OCI-LY1 (cell line): ENCODE measurements around the gene PPFIA1.
"Not testable (repeated sequence)": the region's sequence is repeated elsewhere in the genome, so short reads cannot be mapped to it uniquely, and the experiment has no call there.

Experiments used
- H2AFZ ChIP-seq: fragments of 200-600 bp; sonication (generic), shearing (Covaris generic); 2 replicates; pipeline ENCODE4 v1.6.0; 2014; ENCODE audit warnings: antibody characterized with exemption, mild to moderate bottlenecking, low read length
- H3F3A ChIP-seq: fragments of 200-600 bp; sonication (generic), shearing (Covaris generic); 2 replicates; pipeline ENCODE4 v1.6.0; 2014; ENCODE audit warnings: mild to moderate bottlenecking, antibody characterized with exemption, low read length, moderate library complexity; ENCODE audit not compliant: insufficient read depth
- H3K27ac ChIP-seq: fragments of 200-600 bp; sonication (generic); 2 replicates; pipeline ENCODE4 v1.5.1; 2014; ENCODE audit warnings: low read length, mixed run types, mild to moderate bottlenecking, low read depth; ENCODE audit not compliant: poor library complexity, severe bottlenecking
- H3K27me3 ChIP-seq: fragments of 200-600 bp; sonication (generic); 2 replicates; pipeline ENCODE4 v1.6.0; 2014; ENCODE audit warnings: antibody characterized with exemption, mild to moderate bottlenecking, low read length, moderate library complexity; ENCODE audit not compliant: insufficient read depth
- H3K36me3 ChIP-seq: fragments of 200-600 bp; sonication (generic); 2 replicates; pipeline ENCODE4 v1.6.1; 2014; ENCODE audit warnings: mild to moderate bottlenecking, antibody characterized with exemption, low read length, moderate library complexity, mixed read lengths; ENCODE audit not compliant: insufficient read depth
- H3K4me1 ChIP-seq: fragments of 200-600 bp; sonication (generic); 2 replicates; pipeline ENCODE4 v1.5.1; 2014; ENCODE audit warnings: mild to moderate bottlenecking, low read length, moderate library complexity; ENCODE audit not compliant: insufficient read depth, severe bottlenecking
- H3K4me2 ChIP-seq: fragments of 200-600 bp; sonication (generic), shearing (Covaris generic); 2 replicates; pipeline ENCODE4 v1.6.1; 2014; ENCODE audit warnings: low read length
- H3K4me3 ChIP-seq: fragments of 200-600 bp; sonication (generic); 2 replicates; pipeline ENCODE4 v1.5.1; 2014; ENCODE audit warnings: low read length, low read depth, mild to moderate bottlenecking, mixed read lengths; ENCODE audit not compliant: poor library complexity, severe bottlenecking
- H3K79me2 ChIP-seq: fragments of 200-600 bp; shearing (Covaris generic); 2 replicates; pipeline ENCODE4 v1.6.1; 2016; ENCODE audit warnings: mixed run types, low read length, mixed read lengths; ENCODE audit not compliant: insufficient read depth
- H3K9ac ChIP-seq: fragments of 200-600 bp; sonication (generic), shearing (Covaris generic); 2 replicates; pipeline ENCODE4 v1.6.1; 2014; ENCODE audit warnings: mild to moderate bottlenecking, low read length, mixed read lengths
- H3K9me2 ChIP-seq: fragments of 200-600 bp; sonication (generic), shearing (Covaris generic); 2 replicates; pipeline ENCODE4 v1.6.1; 2014; ENCODE audit warnings: low read depth, mild to moderate bottlenecking, low read length, mixed read lengths
- H3K9me3 ChIP-seq: fragments of 200-600 bp; shearing (Covaris generic); 2 replicates; pipeline ENCODE4 v1.6.1; 2014; ENCODE audit warnings: low read length, mixed read lengths
- H4K20me1 ChIP-seq: fragments of 200-600 bp; sonication (generic), shearing (Covaris generic); 2 replicates; pipeline ENCODE4 v1.6.0; 2016; ENCODE audit warnings: mild to moderate bottlenecking, low read length; ENCODE audit not compliant: insufficient read depth
- EZH2 ChIP-seq: fragments of 200-600 bp; sonication (generic), shearing (Covaris generic); IDR thresholded peaks from 2 replicates; pipeline ENCODE4 v1.8.0; 2017; ENCODE audit warnings: borderline replicate concordance, mixed run types, mild to moderate bottlenecking, antibody characterized with exemption, low read length, moderate library complexity, mixed read lengths
- TF ChIP-seq, protein P1 (sequence below): fragments of 200-600 bp; sonication (generic), shearing (Covaris generic); IDR thresholded peaks from 2 replicates; pipeline ENCODE4 v1.5.1; 2017; ENCODE audit warnings: mild to moderate bottlenecking, antibody characterized with exemption, low read length, moderate library complexity, mixed read lengths

PPFIA1 gene

DNA sequence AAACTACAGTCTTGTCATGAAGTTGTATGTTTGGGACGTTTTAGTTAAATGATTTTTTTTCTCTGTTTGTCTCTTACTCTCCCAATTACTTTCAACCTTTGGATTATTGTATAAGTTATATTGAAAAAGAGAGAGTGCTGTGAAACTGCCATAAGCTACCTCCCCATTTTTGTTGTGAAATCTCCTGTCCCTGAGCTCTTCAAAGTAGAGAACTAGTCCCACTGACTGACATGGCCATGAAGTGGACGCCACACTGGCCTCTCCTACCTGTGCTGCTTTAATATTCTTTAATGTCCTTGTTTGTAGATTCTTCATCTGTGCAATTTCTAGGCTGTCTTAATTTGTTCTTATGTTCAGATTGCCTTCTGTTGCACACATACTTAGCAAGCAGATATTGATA is 56.3 kb downstream of the PPFIA1 start:
- no peaks in the 10 kb centered on the region for H3F3A ChIP-seq
- H3K4me3 ChIP-seq: no peak overlapping the region
- no peak overlapping the region for H3K27ac ChIP-seq
- H3K36me3 ChIP-seq: peaks cover 52% of the 10 kb centered on the region
- H2AFZ ChIP-seq: no peak overlapping the region
- no peak for TF ChIP-seq EZH2
- TF ChIP-seq, protein P1, sequence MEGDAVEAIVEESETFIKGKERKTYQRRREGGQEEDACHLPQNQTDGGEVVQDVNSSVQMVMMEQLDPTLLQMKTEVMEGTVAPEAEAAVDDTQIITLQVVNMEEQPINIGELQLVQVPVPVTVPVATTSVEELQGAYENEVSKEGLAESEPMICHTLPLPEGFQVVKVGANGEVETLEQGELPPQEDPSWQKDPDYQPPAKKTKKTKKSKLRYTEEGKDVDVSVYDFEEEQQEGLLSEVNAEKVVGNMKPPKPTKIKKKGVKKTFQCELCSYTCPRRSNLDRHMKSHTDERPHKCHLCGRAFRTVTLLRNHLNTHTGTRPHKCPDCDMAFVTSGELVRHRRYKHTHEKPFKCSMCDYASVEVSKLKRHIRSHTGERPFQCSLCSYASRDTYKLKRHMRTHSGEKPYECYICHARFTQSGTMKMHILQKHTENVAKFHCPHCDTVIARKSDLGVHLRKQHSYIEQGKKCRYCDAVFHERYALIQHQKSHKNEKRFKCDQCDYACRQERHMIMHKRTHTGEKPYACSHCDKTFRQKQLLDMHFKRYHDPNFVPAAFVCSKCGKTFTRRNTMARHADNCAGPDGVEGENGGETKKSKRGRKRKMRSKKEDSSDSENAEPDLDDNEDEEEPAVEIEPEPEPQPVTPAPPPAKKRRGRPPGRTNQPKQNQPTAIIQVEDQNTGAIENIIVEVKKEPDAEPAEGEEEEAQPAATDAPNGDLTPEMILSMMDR: no peak
- no peak overlapping the region for H3K9ac ChIP-seq
- H3K27me3 ChIP-seq: no peaks in the 10 kb centered on the region
- no peaks in the 10 kb centered on the region for H3K9me2 ChIP-seq
- H3K79me2 ChIP-seq: no peaks in the 10 kb centered on the region
- no peaks in the 10 kb centered on the region for H3K9me3 ChIP-seq
- H3K4me2 ChIP-seq: no peak overlapping the region
- H4K20me1 ChIP-seq: no peaks in the 10 kb centered on the region
- H3K4me1 ChIP-seq: peaks cover 4% of the 10 kb centered on the region

GRCh38 chr11:70327717-70328116 is 57.2 kb downstream of the PPFIA1 start:
- H3K27ac ChIP-seq: no peak overlapping the region

GRCh38 chr11:70328556-70328955 is 58.1 kb downstream of the PPFIA1 start:
- Histone ChIP-seq H3K79me2 (no peaks in the 10 kb centered on the region), H4K20me1 (no peaks in the 10 kb centered on the region), H3K4me3 (no peak overlapping the region), H3K36me3 (peaks cover 64% of the 10 kb centered on the region), H3K27ac (no peak overlapping the region), H3K9ac (no peak overlapping the region), H3F3A (no peaks in the 10 kb centered on the region), H3K27me3 (no peaks in the 10 kb centered on the region), H2AFZ (no peak overlapping the region), H3K9me2 (no peaks in the 10 kb centered on the region), H3K4me1 (peaks cover 4% of the 10 kb centered on the region), H3K9me3 (no peaks in the 10 kb centered on the region), H3K4me2 (no peak overlapping the region)
- TF ChIP-seq EZH2: no peak
- TF ChIP-seq, protein P1: no peak

More at GRCh38 chr11:70327717-70328116, 57.2 kb downstream of the PPFIA1 start:
- H2AFZ ChIP-seq: no peak overlapping the region
- H3K79me2 ChIP-seq: no peaks in the 10 kb centered on the region
- peaks cover 57% of the 10 kb centered on the region for H3K36me3 ChIP-seq
- TF ChIP-seq, protein P1: no peak
- TF ChIP-seq EZH2: no peak
- H4K20me1 ChIP-seq: no peaks in the 10 kb centered on the region
- H3K27me3 ChIP-seq: no peaks in the 10 kb centered on the region
- H3K9me3 ChIP-seq: no peaks in the 10 kb centered on the region
- H3K4me3 ChIP-seq: no peak overlapping the region
- no peak overlapping the region for H3K9ac ChIP-seq
- H3K4me1 ChIP-seq: peaks cover 4% of the 10 kb centered on the region
- no peak overlapping the region for H3K4me2 ChIP-seq
- H3K9me2 ChIP-seq: no peaks in the 10 kb centered on the region
- no peaks in the 10 kb centered on the region for H3F3A ChIP-seq

GRCh38 chr11:70331320-70331843 is 60.9 kb downstream of the PPFIA1 start:
- not testable (repeated sequence) for H3K27me3 ChIP-seq, H3K27ac ChIP-seq, H2AFZ ChIP-seq, H3F3A ChIP-seq, H3K79me2 ChIP-seq, H3K4me1 ChIP-seq, H3K4me3 ChIP-seq, H3K9me3 ChIP-seq, H4K20me1 ChIP-seq, H3K4me2 ChIP-seq, H3K9ac ChIP-seq, H3K9me2 ChIP-seq
- H3K36me3 ChIP-seq: peaks cover 77% of the 10 kb centered on the region
